Type B pancreatic cell (in vitro differentiated cells): ENCODE measurements around the gene ZFYVE27. TPM values are rescaled to one million over a fixed set of nuclear protein-coding genes. Genes with fewer than 3 reads are reported as not detected.

Experiments used
- DNase-seq: peaks from one replicate; pipeline ENCODE4 v3.0.0; 2021; ENCODE audit warnings: mixed read lengths; ENCODE audit not compliant: unreplicated experiment; ENCODE audit errors: extremely low spot score
- H3K27ac Mint-ChIP-seq: 2 replicates; pipeline ENCODE4 v1.8.0; 2021; ENCODE audit warnings: mild to moderate bottlenecking, mixed read lengths
- H3K27me3 Mint-ChIP-seq: 2 replicates; pipeline ENCODE4 v1.8.0; 2021; ENCODE audit warnings: mixed read lengths
- H3K36me3 Mint-ChIP-seq: 2 replicates; pipeline ENCODE4 v1.8.0; 2021; ENCODE audit warnings: mixed read lengths
- H3K4me1 Mint-ChIP-seq: one replicate; pipeline ENCODE4 v1.8.0; 2021; ENCODE audit warnings: mixed read lengths; ENCODE audit not compliant: unreplicated experiment
- H3K4me3 Mint-ChIP-seq: 2 replicates; pipeline ENCODE4 v1.8.0; 2021; ENCODE audit warnings: mild to moderate bottlenecking, mixed read lengths
- H3K9me3 Mint-ChIP-seq: 2 replicates; pipeline ENCODE4 v1.8.0; 2021; ENCODE audit warnings: mixed read lengths
- total RNA-seq: library from RNA; stranded (reverse); gene quantifications from 2 replicates; pipeline ENCODE4 v1.2.1, GENCODE V29; 2021; ENCODE audit warnings: low replicate concordance
- TF ChIP-seq, protein P1 (sequence below): fragments of 200-600 bp; sonication (generic); conservative IDR thresholded peaks from 2 replicates; pipeline ENCODE4 v1.5.0; 2021; ENCODE audit warnings: antibody characterized with exemption, mild to moderate bottlenecking

The ZFYVE27 gene
- total RNA-seq, 1 donor from 2014 or later: 25.6 TPM

DNA sequence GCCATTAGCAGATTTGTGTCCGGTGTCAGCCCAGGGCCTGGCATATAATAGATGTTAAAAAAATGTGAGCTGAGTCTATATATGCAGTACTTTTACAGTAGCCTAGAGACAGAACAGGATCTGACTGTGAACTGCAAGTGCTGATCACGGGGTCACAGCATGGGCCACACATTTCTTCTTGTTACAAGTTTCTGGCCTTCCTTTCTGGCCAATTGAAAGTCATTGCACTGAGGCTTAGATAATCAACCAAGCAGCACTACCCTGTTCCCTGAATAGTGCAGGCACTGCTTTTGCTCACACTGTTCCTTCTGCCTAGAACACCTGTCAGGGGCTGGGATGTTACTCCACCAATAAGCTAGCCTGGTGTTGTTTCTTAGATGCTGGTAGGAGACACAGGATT is 28.8 kb upstream of the ZFYVE27 start:
- DNase-seq: no peak
- H3K4me1 Mint-ChIP-seq: peaks cover 25% of the 10 kb centered on the region
- no peaks in the 10 kb centered on the region for H3K9me3 Mint-ChIP-seq
- no peak overlapping the region for H3K27ac Mint-ChIP-seq
- no peaks in the 10 kb centered on the region for H3K36me3 Mint-ChIP-seq
- H3K4me3 Mint-ChIP-seq: no peak overlapping the region
- TF ChIP-seq, protein P1, sequence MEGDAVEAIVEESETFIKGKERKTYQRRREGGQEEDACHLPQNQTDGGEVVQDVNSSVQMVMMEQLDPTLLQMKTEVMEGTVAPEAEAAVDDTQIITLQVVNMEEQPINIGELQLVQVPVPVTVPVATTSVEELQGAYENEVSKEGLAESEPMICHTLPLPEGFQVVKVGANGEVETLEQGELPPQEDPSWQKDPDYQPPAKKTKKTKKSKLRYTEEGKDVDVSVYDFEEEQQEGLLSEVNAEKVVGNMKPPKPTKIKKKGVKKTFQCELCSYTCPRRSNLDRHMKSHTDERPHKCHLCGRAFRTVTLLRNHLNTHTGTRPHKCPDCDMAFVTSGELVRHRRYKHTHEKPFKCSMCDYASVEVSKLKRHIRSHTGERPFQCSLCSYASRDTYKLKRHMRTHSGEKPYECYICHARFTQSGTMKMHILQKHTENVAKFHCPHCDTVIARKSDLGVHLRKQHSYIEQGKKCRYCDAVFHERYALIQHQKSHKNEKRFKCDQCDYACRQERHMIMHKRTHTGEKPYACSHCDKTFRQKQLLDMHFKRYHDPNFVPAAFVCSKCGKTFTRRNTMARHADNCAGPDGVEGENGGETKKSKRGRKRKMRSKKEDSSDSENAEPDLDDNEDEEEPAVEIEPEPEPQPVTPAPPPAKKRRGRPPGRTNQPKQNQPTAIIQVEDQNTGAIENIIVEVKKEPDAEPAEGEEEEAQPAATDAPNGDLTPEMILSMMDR: no peak
- H3K27me3 Mint-ChIP-seq: peaks cover 19% of the 10 kb centered on the region

DNA sequence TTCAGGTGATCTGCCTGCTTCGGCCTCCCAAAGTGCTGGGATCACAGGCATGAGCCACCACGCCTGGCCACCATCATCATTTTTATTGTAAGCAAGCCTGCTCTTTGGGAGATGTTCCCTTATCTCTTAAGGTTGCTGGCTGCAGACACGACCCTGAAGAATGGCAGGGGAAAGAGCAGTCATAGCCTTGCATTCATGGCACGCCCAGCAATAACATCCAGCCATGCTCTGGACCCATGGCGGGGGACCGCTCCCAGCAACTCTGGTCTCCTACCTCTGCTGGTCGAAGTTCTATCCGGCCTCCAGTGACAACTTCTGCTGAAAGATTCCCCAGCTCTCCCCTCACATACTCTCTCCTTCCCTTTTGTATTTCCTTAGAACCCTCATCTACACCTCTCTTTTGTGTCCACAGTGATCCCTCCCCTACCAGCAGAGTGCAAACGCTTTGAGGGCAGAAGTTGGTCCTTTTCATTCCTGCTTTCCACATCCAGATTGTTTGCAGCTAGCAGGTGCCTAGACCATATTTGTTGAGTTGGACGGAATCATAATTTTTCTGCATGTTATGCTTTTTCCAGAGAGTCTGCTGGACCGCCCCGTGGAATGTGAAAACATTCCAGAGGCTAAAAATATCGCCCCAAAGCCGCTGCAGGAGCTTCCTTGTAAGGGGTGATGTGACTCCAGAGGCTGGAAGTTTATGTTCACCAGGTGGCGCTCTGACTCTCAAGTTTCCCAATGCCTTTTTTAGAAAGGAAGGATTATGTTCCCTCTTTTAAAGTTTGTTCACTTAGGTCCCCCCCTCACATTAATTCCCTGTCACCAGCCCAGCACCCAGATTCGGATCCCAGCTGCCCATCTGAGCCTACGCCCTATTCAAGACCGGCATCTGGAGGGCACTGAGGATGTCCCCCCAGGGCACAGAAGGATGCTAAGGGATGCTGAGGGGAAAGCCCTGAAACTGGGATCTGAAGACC is 27.7 kb upstream of the ZFYVE27 start:
- Mint-ChIP-seq H3K4me3 (no peak overlapping the region), H3K9me3 (no peaks in the 10 kb centered on the region), H3K36me3 (no peaks in the 10 kb centered on the region), H3K27me3 (peaks cover 19% of the 10 kb centered on the region), H3K4me1 (peaks cover 25% of the 10 kb centered on the region), H3K27ac (peak overlapping the region; percentile 63)
- DNase-seq: no peak
- TF ChIP-seq, protein P1: peak; percentile 76

DNA sequence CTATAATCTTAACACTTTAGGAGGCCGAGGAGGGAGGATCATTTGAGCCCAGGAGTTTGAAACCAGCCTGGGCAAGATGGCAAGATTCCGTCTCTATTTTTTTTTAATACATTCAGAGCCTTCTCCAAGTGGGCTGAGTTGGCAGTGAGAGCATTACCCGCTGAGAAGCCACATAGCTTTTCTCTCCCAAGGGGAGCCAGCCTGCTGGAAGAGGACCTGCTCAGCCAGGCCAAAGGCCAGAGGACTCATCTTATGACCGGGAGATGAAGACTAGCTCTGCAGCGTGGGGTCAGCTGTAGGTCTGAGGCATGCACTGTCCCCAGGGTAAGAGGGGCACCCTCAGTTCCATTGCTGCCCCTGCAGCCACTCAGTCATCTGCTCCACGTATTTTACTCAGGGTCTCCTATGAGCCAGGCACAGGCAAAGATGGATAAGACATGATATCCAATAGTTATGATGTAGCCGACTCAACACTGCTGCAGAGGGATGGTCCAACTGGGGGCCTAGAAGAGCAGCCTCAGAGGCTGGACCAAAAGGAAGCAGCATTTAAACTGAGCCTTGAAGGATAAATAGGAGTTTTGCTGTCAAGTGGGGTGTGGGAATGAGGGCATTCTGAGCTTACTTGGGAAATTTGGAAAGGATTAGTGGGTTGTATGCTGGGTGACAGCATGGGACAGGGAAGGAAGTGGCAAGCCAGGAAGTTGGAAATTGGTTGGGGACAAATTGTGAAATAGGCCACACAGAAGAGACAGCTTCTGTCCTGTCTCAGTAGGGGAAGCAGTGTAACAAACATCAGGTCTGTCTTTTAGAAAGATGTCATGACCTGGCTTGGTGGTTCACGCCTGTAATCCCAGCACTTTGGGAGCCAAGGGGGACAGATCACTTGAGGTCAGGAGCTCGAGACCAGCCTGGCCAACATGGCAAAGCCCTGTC is 25.0 kb upstream of the ZFYVE27 start:
- peak overlapping the region; percentile 49 for H3K27ac Mint-ChIP-seq

DNA sequence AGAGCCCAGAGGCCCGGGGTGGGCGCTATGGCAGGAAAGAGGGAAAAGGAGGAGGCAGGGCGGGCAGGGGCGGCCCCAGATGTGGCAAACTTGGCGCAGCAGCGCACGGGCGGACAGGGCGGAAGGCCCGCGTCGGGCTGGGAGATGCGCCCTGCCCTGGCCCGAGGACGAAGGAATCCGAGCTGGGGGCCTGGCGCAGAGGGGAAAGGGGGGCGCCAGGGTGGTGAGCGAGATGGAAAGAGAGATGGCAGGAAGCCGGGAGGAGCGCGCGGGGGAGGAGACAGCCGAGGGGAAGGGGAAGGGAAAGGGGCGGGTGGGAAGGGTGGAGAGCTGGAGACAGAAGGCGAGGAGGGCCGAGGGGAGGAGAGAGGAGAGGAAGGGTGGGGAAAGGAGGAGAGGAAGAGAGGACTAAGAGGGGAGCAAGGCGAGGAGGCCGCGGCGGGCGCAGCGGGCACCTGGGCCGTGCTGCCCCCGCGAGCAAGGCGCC is 23.5 kb upstream of the ZFYVE27 start, which contains the start of gene MARVELD1:
TSS of gene MARVELD1 (plus strand) at position 392 of the 487 bp plus-strand sequence. CDS start 147 bp downstream, outside the sequence.
- H3K4me1 Mint-ChIP-seq: peaks cover 27% of the 10 kb centered on the region
- H3K27me3 Mint-ChIP-seq: peaks cover 19% of the 10 kb centered on the region
- DNase-seq: no peak
- H3K9me3 Mint-ChIP-seq: no peaks in the 10 kb centered on the region
- H3K27ac Mint-ChIP-seq: peak within 1 kb of the TSS; percentile 98
- TF ChIP-seq, protein P1: no peak
- peak within 1 kb of the TSS; percentile 100 for H3K4me3 Mint-ChIP-seq
- peaks cover 11% of the 10 kb centered on the region for H3K36me3 Mint-ChIP-seq

More for the DNA sequence above, 25.0 kb upstream of the ZFYVE27 start:
- TF ChIP-seq, protein P1: no peak
- H3K4me1 Mint-ChIP-seq: peaks cover 25% of the 10 kb centered on the region
- H3K36me3 Mint-ChIP-seq: peaks cover 5% of the 10 kb centered on the region
- peak overlapping the region; percentile 76 for H3K4me3 Mint-ChIP-seq
- peaks cover 19% of the 10 kb centered on the region for H3K27me3 Mint-ChIP-seq
- H3K9me3 Mint-ChIP-seq: no peaks in the 10 kb centered on the region
- no peak for DNase-seq

DNA sequence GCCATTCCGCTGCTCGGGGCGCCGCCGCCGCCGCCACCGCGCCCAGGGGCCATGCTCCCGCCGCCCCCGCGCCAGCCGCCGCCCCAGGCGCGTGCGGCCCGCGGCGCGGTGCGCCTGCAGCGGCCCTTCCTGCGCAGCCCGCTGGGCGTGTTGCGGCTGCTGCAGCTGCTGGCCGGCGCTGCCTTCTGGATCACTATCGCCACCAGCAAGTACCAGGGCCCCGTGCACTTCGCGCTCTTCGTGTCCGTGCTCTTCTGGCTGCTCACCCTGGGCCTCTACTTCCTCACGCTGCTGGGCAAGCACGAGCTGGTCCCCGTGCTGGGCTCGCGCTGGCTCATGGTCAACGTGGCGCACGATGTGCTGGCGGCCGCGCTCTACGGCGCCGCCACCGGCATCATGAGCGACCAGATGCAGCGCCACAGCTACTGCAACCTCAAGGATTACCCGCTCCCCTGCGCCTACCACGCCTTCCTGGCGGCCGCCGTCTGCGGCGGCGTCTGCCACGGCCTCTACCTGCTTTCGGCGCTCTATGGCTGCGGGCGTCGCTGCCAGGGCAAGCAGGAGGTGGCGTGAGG is 23.0 kb upstream of the ZFYVE27 start:
- peak overlapping the region; percentile 100 for H3K4me3 Mint-ChIP-seq
- peak; percentile 80 for DNase-seq
- peaks cover 11% of the 10 kb centered on the region for H3K36me3 Mint-ChIP-seq
- TF ChIP-seq, protein P1: peak; percentile 38
- H3K27me3 Mint-ChIP-seq: peaks cover 19% of the 10 kb centered on the region
- peaks cover 31% of the 10 kb centered on the region for H3K4me1 Mint-ChIP-seq
- H3K9me3 Mint-ChIP-seq: no peaks in the 10 kb centered on the region
- peak overlapping the region; percentile 98 for H3K27ac Mint-ChIP-seq
